Parietal lobe (tissue), 2 donors: ENCODE measurements around the gene RAPSN. TPM values are rescaled to one million over a fixed set of nuclear protein-coding genes. Genes with fewer than 3 reads are reported as not detected.

Source experiments
- small RNA-seq: library from RNA; depleted of rRNA; stranded (forward); fragments of <200 nt; gene quantifications from one replicate; pipeline ENCODE3, GENCODE V24; 2014; ENCODE audit warnings: low replicate concordance
- total RNA-seq: library from RNA; depleted of rRNA; stranded (reverse); fragments of >200 nt; gene quantifications from one replicate; pipeline ENCODE4 v1.2.3, GENCODE V29; 2014

The RAPSN gene
- not detected for total RNA-seq

DNA sequence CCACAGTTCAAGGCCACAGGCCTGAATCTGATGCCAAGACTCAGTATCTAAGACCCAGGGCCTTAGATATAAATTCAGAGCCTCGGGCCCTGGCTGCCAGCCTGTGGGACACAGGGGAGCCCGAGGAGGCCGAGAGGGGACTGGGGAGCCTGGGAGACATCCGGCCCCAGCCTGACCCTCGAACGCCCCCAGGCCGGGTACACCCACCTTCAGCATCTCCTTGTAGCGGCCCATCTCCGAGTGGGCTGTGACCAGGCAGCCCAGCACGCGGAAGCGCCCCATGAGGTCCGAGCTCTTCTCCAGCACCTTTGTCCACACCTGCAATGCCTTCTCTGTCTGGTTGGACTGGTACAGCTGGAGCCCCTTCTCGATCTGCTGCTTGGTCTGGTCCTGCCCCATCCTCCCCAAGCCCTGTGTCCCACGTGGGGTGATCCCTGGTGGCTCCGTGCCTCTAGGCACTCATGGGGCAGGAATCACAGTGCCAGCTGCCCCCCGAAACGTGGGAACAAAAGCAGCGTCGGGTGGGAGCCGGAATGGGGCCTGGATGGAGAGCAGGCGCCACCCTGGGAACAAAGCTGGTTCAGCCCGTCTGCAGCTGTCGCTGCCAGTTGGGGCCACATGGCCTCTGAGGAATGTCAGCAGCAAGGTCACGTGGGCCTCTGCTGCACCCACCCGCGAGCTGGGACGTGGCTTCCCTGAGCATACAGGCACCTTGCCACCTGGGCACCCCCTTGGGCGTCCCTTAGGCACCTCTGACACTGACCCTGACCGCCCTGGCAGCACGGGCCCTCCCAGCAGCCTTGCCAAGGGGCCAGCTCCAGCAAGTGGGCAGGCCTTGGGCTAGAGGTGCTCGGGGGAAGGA is at the start of gene RAPSN:
Gene RAPSN (minus strand): TSS at position 571 of the 862 bp plus-strand sequence. CDS start 172 bp downstream, at position 399.

DNA sequence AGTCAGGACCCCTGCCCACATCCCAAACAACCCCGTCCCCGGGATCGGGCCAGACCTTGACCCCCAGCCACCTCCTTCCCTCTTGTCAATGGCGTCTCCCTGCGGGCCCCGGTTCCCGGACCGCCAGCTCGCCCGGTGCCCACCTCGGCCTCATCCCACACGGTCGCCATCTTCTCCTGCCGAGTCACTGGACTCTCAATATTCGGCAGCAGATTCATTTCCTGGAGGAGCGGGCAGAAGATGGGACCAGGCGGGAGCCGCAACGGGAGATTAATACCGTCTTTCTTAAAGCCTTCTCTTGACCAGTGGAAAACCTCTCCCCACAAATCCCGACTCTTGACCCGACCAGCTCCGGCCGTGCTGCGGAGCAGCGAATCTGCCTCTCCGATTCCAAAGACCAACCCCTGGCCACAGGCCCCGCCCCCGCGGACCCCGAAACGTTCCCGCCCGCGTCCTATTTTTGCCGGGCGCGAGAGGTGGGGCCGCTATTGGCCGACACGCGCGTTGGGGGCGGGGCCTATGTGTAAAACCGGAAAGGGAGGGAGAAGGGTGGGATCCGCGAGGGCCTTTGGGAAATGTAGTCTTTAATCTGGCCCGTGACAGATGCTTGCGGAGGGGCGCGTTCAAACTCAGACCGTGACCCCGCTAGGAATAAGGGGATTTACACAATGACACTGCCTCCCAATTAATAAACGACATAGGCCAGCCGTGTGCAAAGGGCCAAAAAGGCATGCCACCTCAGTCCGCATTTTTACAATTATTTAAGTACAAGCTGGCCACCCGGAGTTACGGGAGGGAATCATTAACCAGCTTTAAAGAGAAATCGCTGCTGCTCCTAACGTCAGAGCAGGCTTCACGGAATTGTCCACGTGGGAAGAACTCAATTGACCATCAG is 22.6 kb downstream of the RAPSN start, which contains the start of gene PSMC3:
Gene PSMC3 (minus strand): TSS at position 378 of the 895 bp plus-strand sequence. CDS start 160 bp downstream, at position 218.

DNA sequence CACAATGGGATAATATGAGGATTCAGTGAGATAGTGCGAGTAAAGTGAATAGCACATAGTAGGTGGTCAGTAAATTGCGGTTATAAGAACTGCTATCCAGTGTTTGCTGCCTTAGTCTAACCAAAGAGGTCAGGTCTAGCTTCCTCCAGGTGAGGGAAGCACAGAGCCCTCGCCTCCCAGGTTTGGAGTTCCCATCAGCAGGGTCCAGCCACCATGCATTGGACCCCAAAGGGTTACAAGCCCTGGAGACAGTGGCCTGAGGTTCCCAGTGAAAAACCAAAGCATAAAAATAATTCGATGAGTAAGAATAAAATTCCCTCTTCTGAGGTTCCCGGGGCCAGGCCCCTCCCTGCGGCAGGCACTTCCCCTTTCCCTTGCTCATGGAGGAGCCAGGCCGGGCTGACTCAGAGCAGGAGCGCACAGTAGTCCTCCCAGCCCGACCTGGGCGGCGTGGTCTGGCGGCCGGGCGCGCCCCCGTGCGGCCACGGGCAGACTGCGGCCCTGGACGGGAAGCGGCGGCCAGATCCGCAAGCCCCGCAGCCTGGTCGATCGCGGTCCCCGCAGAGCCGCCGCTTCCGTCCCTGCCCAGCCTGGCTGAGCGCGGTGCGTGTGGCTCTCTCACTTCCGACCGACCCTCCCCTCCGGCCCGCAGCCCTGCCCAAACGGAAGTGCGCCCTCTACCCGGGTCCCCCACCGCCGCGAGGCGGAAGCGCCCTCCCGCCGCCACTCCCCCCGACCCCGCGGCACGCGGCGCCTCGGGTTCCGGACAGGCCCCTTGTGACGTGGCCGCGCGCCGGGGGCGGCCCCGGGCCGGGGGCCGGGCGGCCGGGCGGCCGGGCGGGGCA is 41.0 kb downstream of the RAPSN start, which contains the start of gene SLC39A13:
Gene SLC39A13 (plus strand): TSS at position 845 of the 845 bp plus-strand sequence. CDS start 1,505 bp downstream, outside the sequence.

Small RNA genes lying within 50 kb of the gene (small RNA-seq; reads per million reads assigned to genes)
- gene MIR4487: not detected

Other genes starting within 250 kb of the RAPSN start
- 13.1 TPM for gene DDB2, start 234.2 kb downstream of the RAPSN start, total RNA-seq
- gene ACP2, start 200.3 kb downstream of the RAPSN start, total RNA-seq: 30.7 TPM
- 10.3 TPM for gene NR1H3, start 191.1 kb downstream of the RAPSN start, total RNA-seq
- 104 TPM for gene MADD, start 179.0 kb downstream of the RAPSN start, total RNA-seq
- gene MYBPC3, start 96.4 kb downstream of the RAPSN start, total RNA-seq: not detected
- 1.6 TPM for gene SPI1, start 70.6 kb downstream of the RAPSN start, total RNA-seq
- 11.6 TPM for gene SLC39A13, start 40.5 kb downstream of the RAPSN start, total RNA-seq
- gene PSMC3, start 22.7 kb downstream of the RAPSN start, total RNA-seq: 135 TPM
- 498 TPM for gene CELF1, start 104.0 kb upstream of the RAPSN start, total RNA-seq
- 24.7 TPM for gene PTPMT1, start 116.5 kb upstream of the RAPSN start, total RNA-seq
- 33.5 TPM for gene KBTBD4, start 129.8 kb upstream of the RAPSN start, total RNA-seq
- 55.7 TPM for gene NDUFS3, start 129.9 kb upstream of the RAPSN start, total RNA-seq
- not detected for gene FAM180B, start 137.5 kb upstream of the RAPSN start, total RNA-seq
- 19.7 TPM for gene C1QTNF4, start 145.3 kb upstream of the RAPSN start, total RNA-seq
- gene MTCH2, start 193.4 kb upstream of the RAPSN start, total RNA-seq: 67.6 TPM